T-cell (primary cell): ENCODE data around the gene RFPL1. TPM values are rescaled to one million over a fixed set of nuclear protein-coding genes. Genes with fewer than 3 reads are reported as not detected.

ENCODE experiments used
- ATAC-seq, 4 experiments: fragments of 200-7000 bp in 3 of 4; fragments of 150-1000 bp in 1 of 4; cut with Tn5 transposase; replicated peaks in 1 of 4; 1 replicate in 3 of 4; 2 replicates in 1 of 4; pipeline ENCODE4 v1.10.0; 2021; ENCODE audit warnings: moderate library complexity in 3 of 4, mild to moderate bottlenecking in 2 of 4, moderate number of reproducible peaks in 1 of 4
- CTCF ChIA-PET, 2 donors: fragments of 300-600 bp; sonication (Branson Sonifier 250); formaldehyde crosslinking; loops; one replicate each; lab custom pipeline; 2022; ENCODE audit warnings: antibody characterized with exemption in 2 of 2; lab: Charles Lee
- POLR2A ChIA-PET, 2 donors: fragments of 300-600 bp; sonication (Branson Sonifier 250); formaldehyde crosslinking; loops; one replicate each; lab custom pipeline; 2022; ENCODE audit warnings: antibody characterized with exemption in 2 of 2; lab: Charles Lee
- DNase-seq, 35 experiments: peaks; one replicate each; pipeline versions ENCODE4 v3.0.0 to v3.0.0-alpha.2; 2013 to 2023
- H3K27ac ChIP-seq: one replicate; pipeline ENCODE4 v1.5.1; 2013; ENCODE audit warnings: low read length
- H3K27me3 ChIP-seq, 2 experiments: replicated peaks in 1 of 2; 1 replicate in 1 of 2; 2 replicates in 1 of 2; pipeline versions ENCODE4 v1.6.1 to v1.7.0; 2013; ENCODE audit warnings: low read length in 1 of 2, mixed read lengths in 1 of 2; ENCODE audit not compliant: control insufficient read depth in 2 of 2, insufficient read depth in 2 of 2; ENCODE audit errors: extremely low read depth in 1 of 2
- H3K36me3 ChIP-seq, 2 donors: 1 replicate in 1 of 2; 2 replicates in 1 of 2; pipeline versions ENCODE4 v1.6.1 to v1.7.0; 2013; ENCODE audit warnings: low read length in 1 of 2; ENCODE audit not compliant: control insufficient read depth in 2 of 2, insufficient read depth in 1 of 2; ENCODE audit errors: extremely low read depth in 1 of 2
- H3K4me1 ChIP-seq, 2 experiments: 1 replicate in 1 of 2; 2 replicates in 1 of 2; pipeline versions ENCODE4 v1.6.1 to v1.7.0; 2013; ENCODE audit warnings: low read length in 2 of 2, mixed read lengths in 1 of 2; ENCODE audit not compliant: insufficient read depth in 2 of 2, control insufficient read depth in 1 of 2; ENCODE audit errors: extremely low read depth in 1 of 2
- H3K4me3 ChIP-seq, 2 donors: 1 replicate in 1 of 2; 2 replicates in 1 of 2; pipeline versions ENCODE4 v1.5.1 to v1.7.0; 2013; ENCODE audit warnings: mild to moderate bottlenecking in 2 of 2, low read length in 1 of 2, moderate library complexity in 1 of 2; ENCODE audit not compliant: control insufficient read depth in 1 of 2; ENCODE audit errors: extremely low read depth in 1 of 2
- H3K9me3 ChIP-seq: 2 replicates; pipeline ENCODE4 v1.7.0; 2013
- H3K27ac Mint-ChIP-seq, 2 donors: one replicate each; pipeline ENCODE4 v1.8.0; 2020 to 2021; ENCODE audit warnings: mild to moderate bottlenecking in 2 of 2, mixed read lengths in 2 of 2
- H3K27me3 Mint-ChIP-seq, 2 donors: one replicate each; pipeline ENCODE4 v1.8.0; 2021 to 2022; ENCODE audit warnings: mixed read lengths in 2 of 2
- H3K36me3 Mint-ChIP-seq: one replicate; pipeline ENCODE4 v1.8.0; 2021; ENCODE audit warnings: mixed read lengths
- H3K4me1 Mint-ChIP-seq, 3 donors: one replicate each; pipeline ENCODE4 v1.8.0; 2020 to 2022; ENCODE audit warnings: mixed read lengths in 3 of 3, mild to moderate bottlenecking in 1 of 3
- H3K4me3 Mint-ChIP-seq, 3 donors: one replicate each; pipeline ENCODE4 v1.8.0; 2020 to 2022; ENCODE audit warnings: mild to moderate bottlenecking in 3 of 3, mixed read lengths in 3 of 3, moderate library complexity in 3 of 3
- H3K9me3 Mint-ChIP-seq, 3 donors: one replicate each; pipeline ENCODE4 v1.8.0; 2020 to 2022; ENCODE audit warnings: mixed read lengths in 3 of 3
- WGBS: methylation state at CpG from one replicate; pipeline ENCODE4 v1.1.5; 2013; ENCODE audit warnings: missing lambda C conversion rate; ENCODE audit not compliant: insufficient coverage; 5-methylcytosine and 5-hydroxymethylcytosine counted together
- total RNA-seq, 35 experiments: library from RNA in 6 of 35; stranded (reverse) in 6 of 35; fragments of 120-200 nt in 1 of 35; gene quantifications; one replicate each; pipeline versions ENCODE4 v1.2.1 to v1.2.4 and lab custom pipeline; 2013 to 2026

Gene RFPL1
- total RNA-seq, 5 donors from 2014 or later (not counting 1 experiment from before 2014, with no cell fraction given) = 0.22 TPM; not detected in 4

- Mint-ChIP-seq H3K27ac (no peak overlapping the region), H3K9me3 (no peaks in the 10 kb centered on the region), H3K27me3 (peaks cover 11 to 27% of the 10 kb centered on the region in 2 donors), H3K4me1 (no peaks in the 10 kb centered on the region), H3K4me3 (no peak overlapping the region), H3K36me3 (no peaks in the 10 kb centered on the region)
- DNase-seq = no peak
- Histone ChIP-seq H3K4me3 (no peak overlapping the region), H3K27ac (no peak overlapping the region), H3K27me3 (peaks cover 0 to 4% of the 10 kb centered on the region in 2 experiments), H3K36me3 (no peaks in the 10 kb centered on the region), H3K4me1 (no peaks in the 10 kb centered on the region), H3K9me3 (no peaks in the 10 kb centered on the region)
- ChIA-PET CTCF (interaction anchor here in 1 of 2 donors (0.6 kb wide), 1 partner anchor 52 kb away, joined by 3 read pairs; no protein-coding TSS in a partner anchor), POLR2A (interaction anchor here in 1 of 2 donors (0.7 kb wide), 1 partner anchor 236 kb away, joined by 5 read pairs; no protein-coding TSS in a partner anchor)
- no peak for ATAC-seq
- no CpG with 5 or more reads among the region's 3 CpGs for WGBS
Measured at GRCh38 chr22:29433856-29434255, 4.5 kb upstream of the RFPL1 start.

GRCh38 chr22:29434288-29434687, 4.1 kb upstream of the RFPL1 start:
- H3K4me1 ChIP-seq = no peaks in the 10 kb centered on the region
- ChIA-PET POLR2A (no interaction called here), CTCF (no interaction called here)
- no peak overlapping the region for H3K4me3 Mint-ChIP-seq
- no peaks in the 10 kb centered on the region for H3K36me3 Mint-ChIP-seq
- no peaks in the 10 kb centered on the region for H3K9me3 Mint-ChIP-seq
- H3K27me3 ChIP-seq = peaks cover 0 to 4% of the 10 kb centered on the region in 2 experiments
- 92% methylated on average over 5 of the region's 7 CpGs for WGBS
- H3K27me3 Mint-ChIP-seq = peaks cover 11 to 25% of the 10 kb centered on the region in 2 donors
- H3K27ac ChIP-seq = no peak overlapping the region
- H3K9me3 ChIP-seq = no peaks in the 10 kb centered on the region
- no peak for DNase-seq
- H3K4me3 ChIP-seq = no peak overlapping the region
- no peak for ATAC-seq
- H3K27ac Mint-ChIP-seq = no peak overlapping the region
- H3K36me3 ChIP-seq = no peaks in the 10 kb centered on the region
- H3K4me1 Mint-ChIP-seq = no peaks in the 10 kb centered on the region

- ChIA-PET CTCF (interaction anchor here in 1 of 2 donors (0.5 kb wide), 1 partner anchor 549 kb away, joined by 4 read pairs; no protein-coding TSS in a partner anchor), POLR2A (no interaction called here)
- WGBS = 54% methylated on average over 2 of the region's 5 CpGs
Measured at GRCh38 chr22:29435236-29436136, 2.9 kb upstream of the RFPL1 start.

GRCh38 chr22:29442976-29443375, 4.6 kb downstream of the RFPL1 start:
- Mint-ChIP-seq H3K36me3 (no peaks in the 10 kb centered on the region), H3K9me3 (no peaks in the 10 kb centered on the region), H3K4me1 (no peaks in the 10 kb centered on the region), H3K4me3 (no peak overlapping the region), H3K27ac (no peak overlapping the region), H3K27me3 (peaks cover 3 to 10% of the 10 kb centered on the region in 2 donors)
- WGBS = no CpG with 5 or more reads among the region's 1 CpG
- no peak overlapping the region for H3K4me3 ChIP-seq
- no peak for DNase-seq
- H3K27ac ChIP-seq = no peak overlapping the region
- ChIA-PET CTCF (interaction anchor here in 1 of 2 donors (0.6 kb wide), 1 partner anchor 813 kb away, joined by 5 read pairs; no protein-coding TSS in a partner anchor), POLR2A (no interaction called here)
- no peaks in the 10 kb centered on the region for H3K4me1 ChIP-seq
- no peak for ATAC-seq
- peaks cover 0 to 5% of the 10 kb centered on the region in 2 experiments for H3K27me3 ChIP-seq
- no peaks in the 10 kb centered on the region for H3K36me3 ChIP-seq
- H3K9me3 ChIP-seq = no peaks in the 10 kb centered on the region

More at GRCh38 chr22:29435236-29436136, 2.9 kb upstream of the RFPL1 start:
- Mint-ChIP-seq H3K27ac (no peak overlapping the region), H3K4me3 (no peak overlapping the region), H3K36me3 (no peaks in the 10 kb centered on the region), H3K4me1 (no peaks in the 10 kb centered on the region), H3K9me3 (no peaks in the 10 kb centered on the region), H3K27me3 (peaks cover 10 to 24% of the 10 kb centered on the region in 2 donors)
- Histone ChIP-seq H3K4me3 (no peak overlapping the region), H3K4me1 (no peaks in the 10 kb centered on the region), H3K9me3 (no peaks in the 10 kb centered on the region), H3K36me3 (no peaks in the 10 kb centered on the region), H3K27ac (no peak overlapping the region), H3K27me3 (peaks cover 0 to 4% of the 10 kb centered on the region in 2 experiments)
- DNase-seq = no peak
- no peak for ATAC-seq

GRCh38 chr22:29443452-29443851, 5.1 kb downstream of the RFPL1 start:
- H3K9me3 Mint-ChIP-seq = no peaks in the 10 kb centered on the region

GRCh38 chr22:29443861-29444792, 5.7 kb downstream of the RFPL1 start:
- H3K27me3 Mint-ChIP-seq = peaks cover 3 to 10% of the 10 kb centered on the region in 2 donors
- Histone ChIP-seq H3K4me3 (no peak overlapping the region), H3K36me3 (no peaks in the 10 kb centered on the region), H3K9me3 (no peaks in the 10 kb centered on the region), H3K27ac (no peak overlapping the region), H3K27me3 (peaks cover 0 to 5% of the 10 kb centered on the region in 2 experiments), H3K4me1 (no peaks in the 10 kb centered on the region)
- ATAC-seq (no peak), DNase-seq (no peak)
- WGBS = 76% methylated on average over 10 of the region's 14 CpGs
- H3K27ac Mint-ChIP-seq = no peak overlapping the region
- no peak overlapping the region for H3K4me3 Mint-ChIP-seq
- no peaks in the 10 kb centered on the region for H3K36me3 Mint-ChIP-seq
- ChIA-PET POLR2A (no interaction called here), CTCF (interaction anchor here in 1 of 2 donors (0.5 kb wide), 1 partner anchor 38 kb away, joined by 4 read pairs; no protein-coding TSS in a partner anchor)
- H3K4me1 Mint-ChIP-seq = no peaks in the 10 kb centered on the region
- no peaks in the 10 kb centered on the region for H3K9me3 Mint-ChIP-seq

More at GRCh38 chr22:29443452-29443851, 5.1 kb downstream of the RFPL1 start:
- Histone ChIP-seq H3K4me3 (no peak overlapping the region), H3K27ac (no peak overlapping the region), H3K4me1 (no peaks in the 10 kb centered on the region), H3K36me3 (no peaks in the 10 kb centered on the region), H3K9me3 (no peaks in the 10 kb centered on the region), H3K27me3 (peaks cover 0 to 5% of the 10 kb centered on the region in 2 experiments)
- H3K36me3 Mint-ChIP-seq = no peaks in the 10 kb centered on the region
- DNase-seq (no peak), ATAC-seq (no peak)
- peaks cover 3 to 10% of the 10 kb centered on the region in 2 donors for H3K27me3 Mint-ChIP-seq
- H3K4me1 Mint-ChIP-seq = no peaks in the 10 kb centered on the region
- no peak overlapping the region for H3K27ac Mint-ChIP-seq
- no peak overlapping the region for H3K4me3 Mint-ChIP-seq
- ChIA-PET CTCF (interaction anchor here in 1 of 2 donors (0.6 kb wide), 1 partner anchor 812 kb away, joined by 5 read pairs; no protein-coding TSS in a partner anchor), POLR2A (no interaction called here)
- no CpG with 5 or more reads among the region's 6 CpGs for WGBS
